ENCODE data around the gene SCN9A. TPM values are rescaled to one million over a fixed set of nuclear protein-coding genes. Genes with fewer than 3 reads are reported as not detected.
"Not testable (repeated sequence)": the region's sequence is repeated elsewhere in the genome, so short reads cannot be mapped to it uniquely, and the experiment has no call there.

The SCN9A gene
- total RNA-seq, 4 donors from 2014 or later = 2.3 to 6.7 (median 5.1) TPM

- intact Hi-C loops (cut with DNase I) = no loop called here
- H3K4me1 ChIP-seq = no peaks in the 10 kb centered on the region
- no peaks in the 10 kb centered on the region for H3K9me3 ChIP-seq
- H3K27me3 ChIP-seq = no peaks in the 10 kb centered on the region
- TF ChIP-seq POLR2A (IDR thresholded peaks at IDR 0.05) = no peak
- no peak for TF ChIP-seq CTCF (IDR thresholded peaks at IDR 0.05)
- no peak for DNase-seq
- H3K27ac ChIP-seq = no peak overlapping the region
- H3K36me3 ChIP-seq = no peaks in the 10 kb centered on the region
- no peak overlapping the region for H3K4me3 ChIP-seq (replicated peaks in 1 of 3)
These were observed 146.1 kb downstream of the SCN9A start for GRCh38 chr2:166229678-166230023.

- Histone ChIP-seq H3K4me1 (no peaks in the 10 kb centered on the region), H3K27ac (no peak overlapping the region), H3K4me3 (replicated peaks in 1 of 3) (no peak overlapping the region), H3K36me3 (no peaks in the 10 kb centered on the region), H3K9me3 (no peaks in the 10 kb centered on the region), H3K27me3 (no peaks in the 10 kb centered on the region)
- DNase-seq = no peak
- no peak for TF ChIP-seq CTCF (IDR thresholded peaks at IDR 0.05)
- no peak for TF ChIP-seq POLR2A (IDR thresholded peaks at IDR 0.05)
- intact Hi-C loops (cut with DNase I) = no loop called here
These were observed 151.5 kb downstream of the SCN9A start for GRCh38 chr2:166224197-166224596.

- intact Hi-C loops (cut with DNase I) = no loop called here
- no peaks in the 10 kb centered on the region for H3K36me3 ChIP-seq
- 95 to 97% methylated on average over 4 of the region's 4 CpGs for WGBS, 2 donors
- no peak for DNase-seq
- H3K9me3 ChIP-seq = no peaks in the 10 kb centered on the region
- no peaks in the 10 kb centered on the region for H3K4me1 ChIP-seq
- H3K27ac ChIP-seq = no peak overlapping the region
- H3K27me3 ChIP-seq = no peaks in the 10 kb centered on the region
- H3K4me3 ChIP-seq (replicated peaks in 1 of 3) = no peak overlapping the region
- no peak for TF ChIP-seq CTCF (IDR thresholded peaks at IDR 0.05)
- no peak for TF ChIP-seq POLR2A (IDR thresholded peaks at IDR 0.05)
These were observed 152.4 kb downstream of the SCN9A start for GRCh38 chr2:166223298-166223697.

GRCh38 chr2:166211079-166211478, 164.7 kb downstream of the SCN9A start:
- Histone ChIP-seq H3K4me3 (replicated peaks in 1 of 3) (no peak overlapping the region), H3K27me3 (no peaks in the 10 kb centered on the region), H3K36me3 (no peaks in the 10 kb centered on the region), H3K4me1 (no peaks in the 10 kb centered on the region), H3K9me3 (no peaks in the 10 kb centered on the region), H3K27ac (no peak overlapping the region)
- TF ChIP-seq CTCF (IDR thresholded peaks at IDR 0.05) (no peak), POLR2A (IDR thresholded peaks at IDR 0.05) (no peak)
- intact Hi-C loops (cut with DNase I) = no loop called here
- 93 to 95% methylated on average over 1 of the region's 1 CpG for WGBS, 2 donors
- DNase-seq = no peak

GRCh38 chr2:166209944-166210343, 165.8 kb downstream of the SCN9A start:
- intact Hi-C loops (cut with DNase I); H3K27ac ChIP-seq: not testable (repeated sequence)
- 95 to 99% methylated on average over 4 of the region's 4 CpGs for WGBS, 2 donors

GRCh38 chr2:166209367-166209766, 166.4 kb downstream of the SCN9A start:
- DNase-seq; H3K4me3 ChIP-seq (replicated peaks in 1 of 3); H3K27me3 ChIP-seq; intact Hi-C loops (cut with DNase I); H3K9me3 ChIP-seq; H3K36me3 ChIP-seq; H3K4me1 ChIP-seq; H3K27ac ChIP-seq: not testable (repeated sequence)
- WGBS, 2 donors = 100% methylated on average over 1 of the region's 1 CpG

More at GRCh38 chr2:166209944-166210343, 165.8 kb downstream of the SCN9A start:
- H3K27me3 ChIP-seq; H3K4me3 ChIP-seq (replicated peaks in 1 of 3); DNase-seq; H3K9me3 ChIP-seq; H3K4me1 ChIP-seq; H3K36me3 ChIP-seq: not testable (repeated sequence)

GRCh38 chr2:166206153-166206552, 169.6 kb downstream of the SCN9A start:
- DNase-seq; H3K4me3 ChIP-seq (replicated peaks in 1 of 3); intact Hi-C loops (cut with DNase I); H3K27me3 ChIP-seq; H3K36me3 ChIP-seq; H3K27ac ChIP-seq; H3K9me3 ChIP-seq; H3K4me1 ChIP-seq: not testable (repeated sequence)
- WGBS, 2 donors = 92% methylated on average over 1 of the region's 1 CpG
